ENCODE measurements around the gene RNF152. TPM values are rescaled to one million over a fixed set of nuclear protein-coding genes. Genes with fewer than 3 reads are reported as not detected.

RNF152 gene
- total RNA-seq, 1 experiment from 2014 or later = 0.07 TPM

DNA sequence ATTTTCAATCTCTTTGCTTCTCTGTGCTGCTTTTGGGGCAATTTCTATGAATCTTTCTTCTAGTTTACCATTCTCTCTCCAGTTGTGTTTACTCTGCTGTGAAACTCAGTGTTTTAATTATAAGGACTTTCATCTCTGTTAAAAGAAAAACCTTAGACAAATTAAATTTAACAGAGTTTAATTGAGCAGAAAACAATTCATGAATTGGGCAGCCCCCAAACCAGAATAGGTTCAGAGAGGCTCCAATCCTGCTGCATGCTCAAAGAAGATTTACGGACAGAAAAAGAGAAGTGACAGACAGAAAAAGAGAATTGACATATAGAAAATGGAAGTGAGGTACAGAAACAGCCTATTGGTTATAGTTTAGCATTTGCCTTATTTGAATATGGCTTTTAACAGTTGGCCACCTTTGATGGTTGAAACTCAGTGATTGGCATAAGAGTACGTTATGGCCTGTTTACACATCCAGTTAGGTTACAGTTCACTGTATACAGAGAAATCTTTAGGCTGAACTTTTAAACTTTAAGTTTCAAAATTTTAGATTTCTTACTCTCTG, 120.4 kb downstream of the RNF152 start:
- in situ Hi-C loops (cut with HindIII; ENCODE audit: low sequenced_read_pairs) = no loop called here
- no peak for DNase-seq (ENCODE audit: low spot score)

DNA sequence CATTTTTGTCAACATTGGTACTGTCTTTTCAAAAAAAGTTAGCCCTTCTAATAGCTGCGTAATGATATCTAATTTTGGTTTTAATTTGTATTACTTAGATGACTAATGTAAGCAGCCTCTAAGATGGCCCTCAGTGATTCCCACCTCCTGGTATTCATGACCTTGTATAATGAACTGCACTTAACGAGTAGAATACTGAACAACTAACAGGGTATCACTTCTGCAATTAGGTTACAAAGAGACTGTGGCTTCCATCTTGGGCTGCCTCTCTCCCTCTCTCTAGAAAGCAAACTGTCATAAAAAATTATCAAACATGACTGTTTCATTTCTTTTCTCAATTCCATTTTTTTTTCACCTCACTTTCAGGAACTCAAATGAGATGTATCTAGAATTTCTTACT, 120.9 kb downstream of the RNF152 start:
- no peak for DNase-seq (ENCODE audit: low spot score)
- in situ Hi-C loops (cut with HindIII; ENCODE audit: low sequenced_read_pairs) = no loop called here

DNA sequence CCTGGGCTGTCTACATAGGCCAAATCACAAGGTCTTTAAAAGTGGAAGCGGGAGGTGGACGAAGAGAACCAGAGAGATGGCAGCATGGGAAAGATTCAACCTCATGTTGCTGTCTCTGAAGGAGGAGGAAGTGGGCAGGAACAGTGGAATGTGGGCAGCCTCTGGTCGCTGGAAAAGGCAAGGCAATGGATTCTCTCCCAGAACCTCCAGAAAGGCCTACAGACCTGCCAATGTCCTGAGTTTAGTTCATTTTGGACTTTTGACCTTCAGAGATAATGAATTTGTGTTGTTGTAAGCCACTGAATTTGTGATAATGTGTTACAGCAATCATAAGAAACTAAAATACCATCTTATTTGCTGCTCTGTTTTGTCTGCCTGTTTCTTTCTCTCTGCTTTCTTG, 122.5 kb downstream of the RNF152 start:
- in situ Hi-C loops (cut with HindIII; ENCODE audit: low sequenced_read_pairs) = no loop called here
- no peak for DNase-seq (ENCODE audit: low spot score)

DNA sequence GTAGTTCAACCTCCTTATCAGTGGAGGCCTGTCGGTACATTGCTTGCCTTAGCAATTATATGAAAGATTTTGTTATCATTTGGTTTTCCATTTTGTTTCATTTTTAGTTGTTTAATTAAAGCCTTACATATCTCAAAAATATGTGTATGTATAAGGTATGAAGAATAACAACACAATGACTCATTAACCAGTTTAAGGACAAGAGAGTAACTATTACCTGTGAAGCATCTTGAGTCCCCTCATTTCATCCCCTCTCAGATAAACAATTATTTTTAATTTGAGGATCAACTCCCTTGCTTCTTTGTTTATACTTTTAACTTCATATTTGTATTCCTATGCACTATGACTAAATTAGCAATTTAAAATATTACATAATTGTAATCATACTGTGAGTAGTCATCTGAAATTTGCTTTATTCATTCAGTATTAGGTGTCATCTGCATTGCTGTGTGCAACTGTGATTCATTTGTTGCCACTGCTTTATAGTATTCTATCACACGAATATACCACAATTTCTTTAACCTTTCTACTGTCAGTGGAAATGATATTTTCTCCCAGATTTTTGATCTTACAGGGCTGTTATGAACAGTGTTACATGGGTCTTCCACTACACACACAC, 126.4 kb downstream of the RNF152 start:
- no peak for DNase-seq (ENCODE audit: low spot score)
- in situ Hi-C loops (cut with HindIII; ENCODE audit: low sequenced_read_pairs) = no loop called here

DNA sequence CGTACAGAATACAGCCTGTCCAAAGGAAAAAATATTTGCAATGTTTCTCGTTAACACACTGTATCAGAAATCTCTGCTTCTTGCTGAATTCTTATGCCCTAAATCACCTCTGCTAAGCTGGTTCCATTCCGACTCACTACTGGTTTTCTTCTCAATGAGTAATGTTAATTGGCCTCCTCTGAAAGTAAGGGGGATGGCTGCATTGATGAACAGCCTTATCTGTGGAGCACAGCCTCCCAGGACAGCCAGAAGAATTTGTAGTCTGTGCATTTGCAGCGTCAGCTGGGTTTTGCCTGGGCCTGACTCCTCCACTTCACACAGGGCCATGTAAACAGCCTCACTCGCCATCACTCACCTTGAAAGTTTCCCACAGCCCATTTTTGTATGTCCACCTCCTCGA, 127.7 kb downstream of the RNF152 start:
- DNase-seq (ENCODE audit: low spot score) = no peak

DNA sequence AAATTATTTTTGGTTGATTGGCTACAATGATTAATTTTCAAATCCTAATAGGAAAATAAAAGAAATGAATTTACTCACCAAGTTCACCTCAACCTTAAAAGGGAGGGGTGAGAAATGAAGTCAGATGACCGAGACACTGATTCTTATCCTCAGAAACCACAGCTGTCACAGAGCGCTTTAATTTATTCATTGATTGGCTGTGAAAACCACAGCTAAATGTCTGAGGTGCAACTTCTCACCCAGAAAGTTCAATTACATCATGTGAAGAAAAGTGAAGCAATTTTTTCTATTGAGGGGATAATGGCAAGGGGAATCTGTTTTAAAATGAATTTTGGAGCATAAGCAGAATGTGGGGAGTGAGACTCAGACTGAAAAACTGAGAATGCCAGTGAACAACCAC, 128.4 kb downstream of the RNF152 start:
- in situ Hi-C loops (cut with HindIII; ENCODE audit: low sequenced_read_pairs) = no loop called here
- DNase-seq (ENCODE audit: low spot score) = no peak

More for the DNA sequence above, 127.7 kb downstream of the RNF152 start:
- in situ Hi-C loops (cut with HindIII; ENCODE audit: low sequenced_read_pairs) = no loop called here

DNA sequence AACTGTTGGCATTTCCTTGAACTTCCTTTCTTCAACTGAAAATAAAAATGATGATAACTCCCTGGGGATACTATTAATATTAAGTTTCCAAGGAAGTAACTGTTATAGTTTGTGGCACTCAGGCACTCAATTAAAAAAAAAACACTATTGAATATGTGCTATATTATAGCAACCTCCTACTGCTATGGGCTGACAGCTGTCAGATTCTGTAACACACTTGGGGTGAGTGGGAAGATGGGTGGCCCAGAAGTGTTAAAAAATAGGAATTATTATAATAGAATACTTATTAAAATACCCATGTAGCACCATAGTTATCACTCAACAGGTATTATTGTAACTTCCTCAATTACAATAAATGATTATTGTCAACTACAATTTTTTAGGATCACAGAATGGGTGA, 130.9 kb downstream of the RNF152 start:
- DNase-seq (ENCODE audit: low spot score) = no peak
- in situ Hi-C loops (cut with HindIII; ENCODE audit: low sequenced_read_pairs) = no loop called here

All from G401 (cell line).